GM21528 (cell line): ENCODE data around the gene LRP5.

Source experiments
- ATAC-seq: cut with Tn5 transposase; IDR thresholded peaks from one replicate; pipeline ENCODE4 v1.9.1; 2021; ENCODE audit warnings: mild to moderate bottlenecking, moderate library complexity; ENCODE audit not compliant: unreplicated experiment, low FRiP score

The LRP5 gene

GRCh38 chr11:68408512-68408911, 96.1 kb downstream of the LRP5 start:
- ATAC-seq, result no peak

- no peak for ATAC-seq
Measured at GRCh38 chr11:68409748-68410344, 97.5 kb downstream of the LRP5 start.

GRCh38 chr11:68411501-68411991, 99.2 kb downstream of the LRP5 start:
- no peak for ATAC-seq

GRCh38 chr11:68412593-68413475, 100.4 kb downstream of the LRP5 start:
- ATAC-seq, result peak; percentile 60

DNA sequence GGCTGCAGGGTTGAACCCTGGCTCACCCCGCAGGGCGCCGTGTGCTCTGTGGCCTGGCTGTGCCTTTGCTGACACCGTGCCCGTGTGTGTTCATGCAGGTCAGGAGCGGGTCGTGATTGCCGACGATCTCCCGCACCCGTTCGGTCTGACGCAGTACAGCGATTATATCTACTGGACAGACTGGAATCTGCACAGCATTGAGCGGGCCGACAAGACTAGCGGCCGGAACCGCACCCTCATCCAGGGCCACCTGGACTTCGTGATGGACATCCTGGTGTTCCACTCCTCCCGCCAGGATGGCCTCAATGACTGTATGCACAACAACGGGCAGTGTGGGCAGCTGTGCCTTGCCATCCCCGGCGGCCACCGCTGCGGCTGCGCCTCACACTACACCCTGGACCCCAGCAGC, 101.2 kb downstream of the LRP5 start:
- no peak for ATAC-seq

- ATAC-seq, result no peak
Measured at GRCh38 chr11:68414496-68415221, 102.3 kb downstream of the LRP5 start.

- no peak for ATAC-seq
Measured at GRCh38 chr11:68416070-68416578, 103.7 kb downstream of the LRP5 start.

- ATAC-seq, result no peak
Measured at GRCh38 chr11:68418648-68419047, 106.3 kb downstream of the LRP5 start.

DNA sequence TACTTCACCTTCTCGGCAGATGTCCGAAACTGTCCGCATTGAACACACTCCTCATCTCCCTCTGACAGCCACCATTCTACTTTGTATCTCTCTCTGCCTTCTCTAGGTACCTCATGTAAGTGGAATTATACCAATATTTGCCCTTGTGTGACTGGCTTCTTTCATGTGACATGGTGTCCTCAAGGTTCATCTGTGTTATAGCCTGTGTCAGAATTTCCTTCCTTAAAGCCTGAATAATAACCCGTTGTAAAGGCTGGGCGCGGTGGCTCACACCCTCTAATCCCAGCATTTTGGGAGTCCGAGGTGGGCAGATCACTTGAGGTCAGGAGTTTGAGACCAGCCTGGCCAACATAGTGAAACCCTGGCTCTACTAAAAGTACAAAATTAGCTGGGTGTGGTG, 107.8 kb downstream of the LRP5 start:
- no peak for ATAC-seq

DNA sequence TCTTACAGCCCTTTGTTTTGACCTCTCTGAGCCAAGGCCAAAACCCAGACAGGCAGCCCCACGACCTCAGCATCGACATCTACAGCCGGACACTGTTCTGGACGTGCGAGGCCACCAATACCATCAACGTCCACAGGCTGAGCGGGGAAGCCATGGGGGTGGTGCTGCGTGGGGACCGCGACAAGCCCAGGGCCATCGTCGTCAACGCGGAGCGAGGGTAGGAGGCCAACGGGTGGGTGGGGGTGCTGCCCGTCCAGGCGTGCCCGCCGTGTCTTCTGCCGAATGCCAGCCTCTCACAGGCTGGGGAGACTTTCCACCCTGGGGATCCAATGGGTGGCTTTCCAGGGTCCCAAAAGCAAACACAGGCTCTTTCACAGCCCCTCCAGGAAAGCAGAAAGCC, 111.1 kb downstream of the LRP5 start:
- no peak for ATAC-seq

GRCh38 chr11:68424101-68424632, 111.8 kb downstream of the LRP5 start:
- ATAC-seq, result no peak

GRCh38 chr11:68424981-68425865, 112.8 kb downstream of the LRP5 start:
- no peak for ATAC-seq

DNA sequence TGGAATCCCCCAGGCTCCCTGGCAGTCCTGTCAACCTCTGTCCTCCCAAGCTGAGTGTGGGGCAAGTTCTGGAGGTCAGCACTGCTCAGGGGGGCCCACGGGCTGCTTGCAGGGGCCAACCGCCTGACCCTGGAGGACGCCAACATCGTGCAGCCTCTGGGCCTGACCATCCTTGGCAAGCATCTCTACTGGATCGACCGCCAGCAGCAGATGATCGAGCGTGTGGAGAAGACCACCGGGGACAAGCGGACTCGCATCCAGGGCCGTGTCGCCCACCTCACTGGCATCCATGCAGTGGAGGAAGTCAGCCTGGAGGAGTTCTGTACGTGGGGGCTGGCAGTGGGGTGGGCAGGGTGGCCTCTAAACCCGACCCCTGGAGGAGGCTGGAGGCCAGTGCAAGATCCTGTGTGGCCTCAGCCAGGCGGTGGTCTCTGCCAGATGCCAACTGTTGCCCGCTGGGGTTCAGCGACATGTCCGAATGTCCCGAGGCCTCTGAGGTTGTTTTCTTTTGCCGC, 113.5 kb downstream of the LRP5 start:
- no peak for ATAC-seq

GRCh38 chr11:68429661-68430060, 117.3 kb downstream of the LRP5 start:
- no peak for ATAC-seq

GRCh38 chr11:68430384-68430783, 118.0 kb downstream of the LRP5 start:
- ATAC-seq, result no peak

DNA sequence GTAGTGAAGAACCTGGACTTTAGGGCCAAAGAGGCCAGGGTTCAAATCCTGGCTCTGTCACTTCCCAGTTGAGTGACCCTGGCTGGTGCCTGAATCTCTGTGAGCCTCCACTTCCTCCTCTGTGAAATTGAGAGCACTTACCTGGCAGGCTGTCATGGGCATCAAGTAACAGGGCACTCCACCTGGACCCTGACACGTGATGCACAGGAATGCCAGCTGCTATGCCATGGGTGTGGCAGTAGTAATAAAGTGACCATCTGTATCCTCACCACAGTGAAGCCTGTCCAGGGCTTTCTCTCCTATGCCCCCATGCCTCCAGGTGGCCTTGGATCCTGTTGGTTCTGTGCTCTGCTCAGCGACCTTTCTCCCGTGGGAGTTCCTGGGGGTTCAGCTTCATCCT, 118.4 kb downstream of the LRP5 start:
- ATAC-seq, result no peak

DNA sequence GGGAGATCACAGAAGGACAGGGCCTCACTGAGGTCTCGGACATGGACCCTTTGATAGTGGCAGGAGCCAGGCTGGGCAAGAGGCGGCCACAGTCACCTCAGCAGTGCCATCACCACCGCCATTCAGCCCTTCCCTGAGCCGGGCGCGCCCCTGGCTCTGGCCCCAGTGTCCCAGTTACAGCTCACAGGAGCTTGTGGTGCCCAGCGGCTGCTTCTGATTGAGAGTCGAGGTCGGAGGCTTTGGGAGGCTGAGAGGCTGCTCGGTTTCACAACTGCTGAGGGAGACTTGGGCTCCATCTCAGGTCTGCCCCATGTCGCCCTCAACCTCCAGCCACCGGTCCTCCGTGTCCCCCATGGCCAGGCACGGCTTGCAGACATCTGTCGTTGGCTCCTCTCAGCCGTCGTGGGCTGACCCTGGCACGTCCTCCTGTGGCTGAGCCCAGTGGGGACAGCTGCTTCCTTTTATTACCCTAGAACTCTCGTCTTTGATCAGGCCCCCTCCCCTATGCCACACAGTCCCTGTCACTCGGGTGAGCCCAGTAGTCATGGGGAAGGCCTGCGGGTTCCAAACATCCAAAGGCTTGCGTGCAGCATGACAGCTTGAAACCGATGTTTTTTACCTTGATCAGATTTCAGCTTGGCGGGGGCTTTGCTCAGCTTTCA, 119.7 kb downstream of the LRP5 start:
- no peak for ATAC-seq

GRCh38 chr11:68432874-68433273, 120.5 kb downstream of the LRP5 start:
- ATAC-seq, result no peak

DNA sequence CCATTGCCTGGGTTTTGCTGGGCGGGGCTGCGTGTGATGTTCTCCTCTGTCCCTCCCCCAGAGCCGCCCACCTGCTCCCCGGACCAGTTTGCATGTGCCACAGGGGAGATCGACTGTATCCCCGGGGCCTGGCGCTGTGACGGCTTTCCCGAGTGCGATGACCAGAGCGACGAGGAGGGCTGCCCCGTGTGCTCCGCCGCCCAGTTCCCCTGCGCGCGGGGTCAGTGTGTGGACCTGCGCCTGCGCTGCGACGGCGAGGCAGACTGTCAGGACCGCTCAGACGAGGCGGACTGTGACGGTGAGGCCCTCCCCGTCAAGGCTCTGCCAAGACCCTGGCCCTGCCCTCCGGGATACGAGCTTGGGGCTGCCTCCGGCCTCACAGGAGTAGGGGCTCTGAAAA, 121.2 kb downstream of the LRP5 start:
- ATAC-seq, result no peak
